Hematopoietic multipotent progenitor cell treated with erythropoietin and hydrocortisone succinate and interleukin-3 and kit ligand, for 8 days (in vitro differentiated cells): ENCODE results near the gene SF3B3.
"Not testable (repeated sequence)": the region's sequence is repeated elsewhere in the genome, so short reads cannot be mapped to it uniquely, and the experiment has no call there.

Experiments used
- DNase-seq: peaks from one replicate; pipeline ENCODE4 v3.0.0-alpha.2; 2015

The SF3B3 gene

DNA sequence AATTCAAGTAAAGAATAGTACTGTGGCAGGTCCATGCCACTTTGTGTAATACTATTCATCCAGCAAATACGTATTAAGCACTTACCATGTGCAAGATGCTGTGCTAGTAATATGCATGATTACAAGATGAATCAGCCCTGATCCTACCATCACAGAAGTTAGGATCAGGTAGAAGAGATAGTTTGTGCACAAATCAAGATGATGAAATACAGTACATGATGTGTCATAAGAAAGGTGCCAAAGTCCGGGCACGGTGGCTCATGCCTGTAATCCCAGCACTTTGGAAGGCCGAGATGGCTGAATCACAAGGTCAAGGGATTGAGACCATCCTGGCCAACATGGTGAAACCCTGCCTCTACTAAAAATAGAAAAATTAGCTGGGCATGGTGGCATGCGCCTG, 11.2 kb upstream of the SF3B3 start:
- no peak for DNase-seq

DNA sequence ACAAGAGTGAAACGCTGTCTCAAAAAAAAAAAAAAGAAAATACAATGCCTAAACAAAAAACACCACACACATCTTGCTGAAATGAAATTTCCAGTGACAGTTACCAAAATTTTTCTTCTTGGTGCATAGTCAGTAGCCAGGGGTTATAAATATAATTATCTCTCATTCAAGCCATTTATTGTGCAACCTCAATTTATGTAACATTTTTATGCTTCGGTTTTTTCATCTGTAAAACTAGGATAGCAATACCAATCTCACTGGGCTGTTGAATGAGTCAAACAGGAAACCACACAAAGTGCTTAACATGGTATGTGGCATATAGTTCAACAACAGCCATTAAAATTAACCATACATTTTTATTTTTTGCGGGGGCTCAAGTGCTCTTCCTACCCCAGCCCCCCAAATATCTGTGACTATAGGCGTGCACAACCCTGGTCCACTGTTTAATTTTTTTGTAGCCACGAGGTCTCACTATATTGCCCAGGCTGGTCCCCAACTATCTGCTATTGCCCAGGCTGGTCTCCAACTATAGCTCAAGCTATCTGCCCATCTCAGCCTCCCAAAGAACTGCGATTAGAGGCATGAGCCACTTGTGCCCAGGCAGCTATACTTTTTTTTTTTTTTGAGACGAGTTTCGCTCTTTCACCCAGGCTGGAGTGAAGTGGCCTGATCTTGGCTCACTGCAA, 2.9 kb upstream of the SF3B3 start:
- DNase-seq = peak; percentile 91

DNA sequence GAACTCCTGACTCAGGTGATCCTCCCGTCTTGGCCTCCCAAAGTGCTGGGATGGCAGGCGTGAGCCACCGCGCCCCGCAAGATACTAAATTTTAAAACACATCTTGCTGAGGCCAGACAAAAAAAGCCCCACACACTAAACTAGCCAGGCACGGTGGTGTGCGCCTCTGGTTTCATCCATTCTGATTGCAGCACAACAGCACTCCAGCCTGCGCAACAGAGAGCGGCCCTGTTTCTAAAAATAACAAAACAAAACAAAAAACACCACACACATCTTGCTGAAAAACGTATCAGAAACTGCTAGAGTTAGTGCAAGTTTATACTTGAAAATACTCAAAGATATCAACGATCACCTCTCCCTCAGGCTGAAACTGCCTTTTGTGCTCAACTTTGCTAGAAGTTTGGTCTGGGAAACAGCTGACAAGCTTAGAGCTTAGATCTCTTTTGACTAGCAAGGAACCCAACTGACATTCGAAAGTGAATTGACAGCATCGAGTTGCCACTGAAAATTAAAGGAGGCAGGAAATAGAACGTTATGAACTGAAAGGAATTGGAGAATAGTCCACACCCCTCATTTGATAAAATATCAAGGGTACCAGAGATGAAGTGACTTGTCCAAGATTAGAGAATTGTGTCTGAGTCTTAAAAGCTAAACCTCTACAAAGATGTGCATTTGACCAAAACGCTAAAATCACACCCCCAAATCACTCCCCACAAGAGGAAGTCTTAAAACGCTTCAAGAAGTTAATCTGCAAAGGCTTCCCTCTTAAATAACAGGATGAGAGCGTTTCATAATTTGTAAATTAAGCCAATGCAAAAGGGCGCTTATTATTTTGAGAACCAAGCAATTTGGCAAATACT, 1.2 kb upstream of the SF3B3 start:
- peak; percentile 34 for DNase-seq

DNA sequence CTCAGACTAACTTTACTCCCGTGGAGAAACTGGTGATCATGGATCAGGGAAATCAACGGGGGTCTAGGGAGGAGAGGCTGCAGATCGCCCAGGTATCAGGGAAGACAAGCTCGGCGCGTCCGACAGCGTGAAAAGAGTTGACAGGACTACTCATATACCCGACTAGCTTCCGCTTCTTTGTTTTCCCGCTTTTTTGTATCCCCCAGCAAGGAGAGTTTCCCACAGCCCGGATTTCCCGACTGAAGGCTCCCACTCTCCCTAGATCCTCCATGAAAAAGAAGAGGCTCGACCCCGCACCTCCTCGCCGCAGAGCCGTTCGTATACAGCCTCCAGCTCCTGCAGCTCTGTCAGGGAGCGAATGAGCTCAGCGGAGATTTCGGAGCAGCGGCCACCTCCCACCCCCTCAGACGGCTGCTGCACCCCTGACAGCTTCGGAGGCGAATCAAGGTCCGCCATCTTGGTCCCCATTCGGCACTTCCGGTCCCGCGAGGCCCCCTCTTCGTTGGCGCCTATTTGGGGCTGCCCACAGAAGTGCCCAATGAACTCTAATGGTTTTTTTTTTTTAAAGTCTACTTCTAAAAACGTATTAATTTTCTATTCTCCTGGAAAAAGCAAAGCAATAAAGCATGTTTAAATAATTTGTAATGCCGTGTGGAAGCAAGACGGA, 407 bp upstream of the SF3B3 start, which contains the start of gene COG4:
Gene COG4, minus strand, starts transcription at position 479 of the 667 bp plus-strand sequence. Its CDS starts 11 bp downstream, at position 468.
- DNase-seq = peak; percentile 91

DNA sequence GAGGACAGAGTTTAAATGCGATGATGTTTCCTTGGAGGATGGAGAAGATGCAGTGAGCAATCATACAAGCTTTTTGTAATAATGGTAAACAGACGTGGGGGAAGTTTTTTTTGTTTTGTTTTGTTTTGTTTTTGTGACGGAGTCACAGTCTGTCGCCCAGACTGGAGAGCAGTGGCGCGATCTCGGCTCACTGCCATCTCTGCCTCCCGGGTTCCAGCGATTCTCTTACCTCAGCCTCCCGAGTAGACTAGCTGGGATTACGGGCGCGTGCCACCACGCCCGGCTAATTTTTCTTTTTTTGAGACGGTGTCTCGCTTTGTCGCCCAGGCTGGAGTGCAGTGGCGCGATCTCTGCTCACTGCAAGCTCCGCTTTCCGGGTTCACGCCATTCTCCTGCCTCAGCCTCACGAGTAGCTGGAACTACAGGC, 796 bp downstream of the SF3B3 start:
- DNase-seq = not testable (repeated sequence)

DNA sequence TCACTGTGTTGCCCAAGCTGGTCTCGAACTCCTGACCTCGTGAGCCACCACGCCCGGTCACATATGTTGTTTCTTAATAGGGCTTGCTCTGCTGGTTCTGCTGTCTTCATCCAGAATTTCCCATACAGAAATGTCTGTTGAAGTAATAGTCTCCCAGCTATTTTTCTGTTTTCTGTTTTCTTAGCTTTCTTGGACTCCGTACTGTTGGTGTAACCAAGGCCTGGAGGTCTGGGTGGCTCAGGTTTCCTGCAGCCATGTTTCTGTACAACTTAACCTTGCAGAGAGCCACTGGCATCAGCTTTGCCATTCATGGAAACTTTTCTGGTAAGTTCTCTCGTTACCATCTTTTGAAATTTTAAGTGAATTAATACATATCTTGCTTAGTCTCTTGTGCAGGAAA, 2.8 kb downstream of the SF3B3 start:
- DNase-seq = no peak

DNA sequence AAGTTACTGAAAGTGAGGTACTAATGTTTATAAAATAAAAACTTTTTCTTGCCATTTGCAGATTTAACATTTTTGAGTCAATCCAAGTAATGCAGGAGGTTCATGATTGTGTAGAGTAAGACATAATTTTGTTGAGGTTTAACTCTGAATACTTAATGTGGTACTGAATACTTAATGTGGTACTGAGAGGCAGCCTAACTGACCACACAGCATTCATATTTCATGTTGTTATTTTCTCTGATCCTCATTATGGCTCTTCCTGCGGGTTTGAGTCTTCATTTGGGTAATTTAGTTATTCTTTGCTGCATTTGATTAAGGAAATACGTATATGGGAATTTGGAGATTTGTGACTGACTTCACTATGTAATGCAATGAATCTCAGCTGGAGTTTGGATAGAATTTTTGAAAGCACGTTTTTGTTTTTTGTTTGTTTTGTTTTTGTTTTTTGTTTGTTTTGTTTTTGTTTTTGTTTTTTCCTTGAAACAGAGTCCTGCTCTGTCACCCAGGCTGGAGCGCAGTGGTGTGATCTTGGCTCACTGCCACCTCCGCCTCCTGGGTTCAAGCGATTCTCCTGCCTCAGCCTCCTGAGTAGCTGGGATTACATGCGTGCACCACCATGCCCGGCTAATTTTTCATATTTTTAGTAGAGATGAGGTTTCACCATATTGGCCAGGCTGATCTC, 3.8 kb downstream of the SF3B3 start:
- no peak for DNase-seq

DNA sequence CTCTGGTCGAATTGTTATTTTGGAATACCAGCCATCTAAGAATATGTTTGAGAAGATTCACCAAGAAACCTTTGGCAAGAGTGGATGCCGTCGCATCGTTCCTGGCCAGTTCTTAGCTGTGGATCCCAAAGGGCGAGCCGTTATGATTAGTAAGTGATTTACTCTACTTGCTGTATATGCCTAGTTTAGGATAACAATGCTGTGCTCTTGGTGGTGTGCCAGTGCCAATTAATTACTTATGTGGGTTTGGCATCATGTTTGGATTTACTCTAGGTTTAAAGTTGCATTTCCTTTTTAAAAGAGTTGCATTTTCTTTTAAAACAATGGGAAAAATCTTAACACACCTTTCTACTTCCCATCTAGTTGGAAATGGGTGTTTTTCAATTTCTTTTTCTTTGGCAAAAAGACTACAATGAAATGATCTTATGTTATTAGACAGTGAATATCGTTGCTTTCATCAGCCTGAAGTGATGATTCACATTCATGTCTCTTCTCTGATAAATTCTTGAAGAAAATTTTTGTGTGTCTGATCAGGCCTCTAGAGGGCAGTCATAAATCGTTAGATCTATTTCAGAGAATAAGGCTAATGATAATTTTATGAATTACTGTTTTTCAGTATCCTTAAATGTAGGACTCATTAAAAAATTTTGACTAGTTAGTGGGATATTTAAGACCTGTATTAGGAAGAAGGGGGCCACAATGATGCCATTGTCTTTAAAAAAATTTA, 5.6 kb downstream of the SF3B3 start:
- peak; percentile 78 for DNase-seq

DNA sequence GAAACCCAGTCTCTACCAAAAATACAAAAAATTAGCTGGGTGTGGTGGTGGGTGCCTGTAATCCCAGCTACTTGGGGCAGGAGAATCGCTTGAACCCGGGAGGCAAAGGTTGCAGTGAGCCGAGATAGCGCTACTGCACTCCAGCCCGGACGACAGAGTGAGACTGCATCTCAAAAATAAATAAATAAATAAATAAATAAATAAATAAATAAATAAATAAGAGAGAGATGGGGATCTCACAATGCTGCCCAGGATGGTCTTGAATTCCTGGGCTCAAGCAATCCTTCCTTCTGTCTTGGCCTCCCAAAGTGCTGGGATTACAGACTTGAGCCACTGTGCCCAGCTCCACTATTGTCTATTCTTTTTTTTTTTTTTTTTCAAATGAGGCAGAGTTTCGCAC, 6.3 kb downstream of the SF3B3 start:
- DNase-seq = not testable (repeated sequence)

DNA sequence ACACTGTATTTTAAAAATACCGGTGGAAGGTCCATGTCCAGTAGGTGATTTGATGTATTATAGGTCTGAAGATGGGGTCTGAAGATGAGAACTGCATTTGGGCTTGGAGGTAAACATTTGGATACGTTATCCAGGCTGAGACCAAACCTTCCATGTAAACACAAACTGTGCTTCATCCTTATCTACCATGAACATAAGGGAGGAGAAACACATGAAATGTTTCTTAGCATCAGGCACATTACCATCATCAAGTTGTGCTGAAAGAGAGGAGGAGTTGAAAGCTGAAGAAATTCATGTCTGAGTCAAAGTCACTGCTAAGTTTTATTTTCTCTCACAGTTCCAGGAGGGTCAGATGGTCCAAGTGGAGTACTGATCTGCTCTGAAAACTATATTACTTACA, 11.4 kb downstream of the SF3B3 start:
- peak; percentile 45 for DNase-seq

DNA sequence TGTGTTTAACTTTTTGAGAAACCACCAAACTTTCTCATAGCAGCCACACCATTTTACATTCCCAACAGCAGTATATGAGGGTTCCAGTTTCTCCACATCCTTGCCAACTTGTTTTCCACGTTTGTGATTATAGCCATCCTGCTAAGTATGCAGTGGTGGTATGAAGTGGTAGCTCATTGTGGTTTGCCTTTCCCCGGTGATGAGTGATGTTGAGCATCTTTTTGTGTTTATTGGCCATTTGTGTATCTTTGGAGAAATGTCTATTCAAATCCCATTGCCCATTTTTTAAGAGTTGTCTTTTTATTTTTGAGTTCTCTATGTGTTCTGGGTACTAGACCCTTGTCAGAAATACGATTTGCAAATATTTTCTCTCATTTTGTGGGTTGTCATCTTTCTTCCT, 17.4 kb downstream of the SF3B3 start:
- DNase-seq = no peak

DNA sequence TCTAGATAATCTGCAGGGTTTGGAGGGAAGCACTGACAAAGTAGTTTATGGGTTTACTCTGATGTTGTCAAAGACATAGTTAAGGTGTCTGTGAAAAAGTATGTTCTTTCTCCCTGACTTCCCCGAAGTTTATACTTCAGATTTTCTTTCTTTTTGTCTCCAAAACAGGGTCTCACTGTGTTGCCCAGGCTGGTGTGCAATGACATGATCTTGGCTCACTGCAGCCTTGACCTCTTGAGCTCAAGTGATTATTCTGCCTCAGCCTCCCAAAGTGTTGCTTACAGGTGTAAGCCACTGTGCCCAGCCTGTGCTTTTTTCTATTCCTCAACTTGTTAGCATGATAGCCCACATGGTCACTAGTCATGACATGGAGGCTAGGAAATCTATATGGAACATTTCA, 20.9 kb downstream of the SF3B3 start:
- DNase-seq = no peak

DNA sequence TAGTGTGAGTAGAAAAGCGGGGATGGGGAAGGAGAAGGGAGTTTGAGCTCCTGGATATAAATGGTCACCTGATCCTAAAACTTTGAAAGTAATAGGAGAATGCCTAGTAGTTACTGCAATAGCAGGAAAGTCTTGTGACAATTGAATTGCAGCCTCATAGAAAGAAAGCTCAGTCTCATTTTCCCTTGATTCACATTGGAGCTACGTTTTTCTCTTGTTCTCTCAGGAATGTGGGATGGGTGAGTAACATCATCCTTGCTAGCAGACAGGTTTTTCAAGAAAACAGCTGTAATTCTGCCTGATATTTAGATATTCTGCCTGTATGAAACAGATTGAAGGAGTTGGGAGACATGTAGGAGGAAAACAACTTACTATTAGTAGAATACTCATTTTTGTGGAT, 25.3 kb downstream of the SF3B3 start:
- no peak for DNase-seq

DNA sequence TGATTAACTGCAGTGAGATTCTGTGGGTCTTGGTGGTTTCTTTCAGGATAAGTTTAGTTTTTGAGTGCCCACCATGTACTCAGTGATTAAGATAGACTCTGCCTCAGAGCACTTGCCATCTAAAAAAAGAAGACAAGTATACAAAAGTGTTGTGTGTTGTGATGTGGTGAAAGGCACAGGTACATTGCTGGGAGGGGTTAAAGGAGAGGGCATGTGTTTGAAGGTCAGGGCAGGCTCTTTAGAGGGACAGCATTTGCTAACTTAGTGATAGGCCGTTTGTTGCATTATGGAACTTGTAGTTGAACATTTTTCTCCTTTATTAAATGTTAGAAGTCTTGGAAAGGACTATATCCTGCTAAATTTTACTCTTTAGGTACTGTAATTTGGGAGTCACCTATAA, 26.5 kb downstream of the SF3B3 start:
- no peak for DNase-seq

DNA sequence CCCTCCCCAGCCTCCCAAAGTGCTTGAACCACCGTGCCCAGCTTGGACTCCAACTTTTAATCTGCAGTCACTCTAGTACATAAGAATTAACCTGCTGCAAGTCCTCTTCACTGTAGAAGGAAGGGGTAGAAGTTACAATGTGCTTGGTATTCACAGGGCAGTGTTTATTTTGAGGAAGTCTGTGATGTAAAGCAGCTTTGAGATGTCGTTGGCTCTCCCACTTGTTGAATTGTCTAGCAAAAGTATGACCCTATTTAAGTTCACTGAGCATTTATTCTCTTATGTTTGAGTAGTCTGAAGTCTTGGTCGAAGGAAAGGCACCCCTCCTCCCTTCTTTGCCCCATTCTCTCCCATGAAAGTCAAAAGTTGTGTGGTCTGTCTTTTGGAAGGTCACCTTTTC, 28.2 kb downstream of the SF3B3 start:
- no peak for DNase-seq

DNA sequence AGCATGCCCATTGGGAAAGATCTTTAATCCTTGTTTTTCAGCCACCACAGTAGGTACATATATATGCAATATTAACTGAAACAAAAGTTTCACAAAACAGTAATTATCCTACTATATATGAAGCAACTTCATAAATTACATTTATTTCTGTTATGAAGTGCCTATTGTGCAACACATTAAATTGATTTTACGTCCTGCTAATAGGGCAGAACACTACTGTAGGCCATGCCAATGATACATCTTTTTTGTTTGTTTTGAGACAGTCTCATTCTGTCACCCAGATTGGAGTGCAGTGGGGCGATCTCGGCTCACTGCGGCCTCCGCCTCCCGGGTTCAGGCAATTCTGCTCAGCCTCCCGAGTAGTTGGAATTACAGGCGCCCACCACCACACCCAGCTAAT, 29.1 kb downstream of the SF3B3 start:
- DNase-seq = no peak

DNA sequence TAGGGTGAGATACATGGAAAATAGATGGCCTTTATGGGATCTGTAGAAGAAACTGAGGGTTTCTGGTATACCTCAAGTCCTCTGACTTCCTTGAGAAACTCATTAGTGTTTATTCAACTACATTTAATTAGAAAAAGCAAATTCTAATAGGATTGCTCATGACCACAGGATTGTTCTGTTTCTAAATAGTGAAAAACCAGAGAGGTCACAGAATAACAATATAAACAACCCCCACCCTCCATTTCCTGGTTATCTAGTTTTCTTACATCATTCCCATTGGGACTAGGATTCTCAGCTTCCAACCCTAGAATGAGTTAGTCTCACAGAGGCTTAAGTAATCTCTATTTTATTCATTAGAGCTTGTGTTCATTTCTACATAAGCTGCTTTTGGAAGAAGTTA, 30.0 kb downstream of the SF3B3 start:
- DNase-seq = no peak

DNA sequence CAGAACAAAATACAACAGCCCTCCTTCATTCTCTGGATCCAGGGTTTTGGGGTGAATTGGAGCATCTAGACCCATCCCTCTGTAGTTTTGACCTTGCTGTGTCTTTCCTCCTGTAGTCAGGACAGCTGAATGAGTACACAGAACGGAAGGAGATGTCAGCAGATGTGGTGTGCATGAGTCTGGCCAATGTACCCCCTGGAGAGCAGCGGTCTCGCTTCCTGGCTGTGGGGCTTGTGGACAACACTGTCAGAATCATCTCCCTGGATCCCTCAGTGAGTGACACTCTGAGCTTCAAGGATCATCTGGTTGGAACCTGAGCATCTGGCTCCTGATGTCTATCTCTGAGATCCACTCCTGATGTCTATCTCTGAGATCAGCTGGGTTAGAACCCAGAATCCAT, 32.4 kb downstream of the SF3B3 start:
- no peak for DNase-seq

DNA sequence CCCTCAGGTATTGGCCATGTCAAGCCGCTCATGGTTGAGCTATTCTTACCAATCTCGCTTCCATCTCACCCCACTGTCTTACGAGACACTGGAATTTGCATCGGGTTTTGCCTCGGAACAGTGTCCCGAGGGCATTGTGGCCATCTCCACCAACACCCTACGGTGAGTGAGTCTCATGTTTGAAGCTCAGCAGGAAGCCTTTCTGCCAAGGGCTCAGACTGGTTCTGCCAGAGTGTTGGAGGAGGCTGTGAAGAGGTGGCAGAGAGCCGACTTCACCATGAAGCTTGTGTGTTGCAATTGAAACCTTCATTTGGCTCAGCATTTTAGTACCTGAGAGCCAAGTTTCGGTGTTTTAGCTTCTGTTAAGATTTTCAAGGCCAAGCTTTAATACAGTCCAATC, 38.0 kb downstream of the SF3B3 start:
- DNase-seq = no peak

DNA sequence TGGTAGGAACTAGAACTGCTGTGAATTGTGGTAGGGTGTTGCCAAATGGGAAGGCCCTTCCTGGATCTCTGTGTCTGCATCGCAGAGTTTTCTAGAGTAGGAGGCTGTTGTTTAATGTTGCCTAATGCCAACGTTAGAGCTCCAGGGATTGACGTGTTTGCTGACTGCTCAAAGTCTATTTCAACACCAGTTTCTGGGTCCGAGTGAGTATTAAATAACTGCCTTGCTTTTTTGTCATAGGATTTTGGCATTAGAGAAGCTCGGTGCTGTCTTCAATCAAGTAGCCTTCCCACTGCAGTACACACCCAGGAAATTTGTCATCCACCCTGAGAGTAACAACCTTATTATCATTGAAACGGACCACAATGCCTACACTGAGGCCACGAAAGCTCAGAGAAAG, 40.0 kb downstream of the SF3B3 start:
- DNase-seq = no peak

DNA sequence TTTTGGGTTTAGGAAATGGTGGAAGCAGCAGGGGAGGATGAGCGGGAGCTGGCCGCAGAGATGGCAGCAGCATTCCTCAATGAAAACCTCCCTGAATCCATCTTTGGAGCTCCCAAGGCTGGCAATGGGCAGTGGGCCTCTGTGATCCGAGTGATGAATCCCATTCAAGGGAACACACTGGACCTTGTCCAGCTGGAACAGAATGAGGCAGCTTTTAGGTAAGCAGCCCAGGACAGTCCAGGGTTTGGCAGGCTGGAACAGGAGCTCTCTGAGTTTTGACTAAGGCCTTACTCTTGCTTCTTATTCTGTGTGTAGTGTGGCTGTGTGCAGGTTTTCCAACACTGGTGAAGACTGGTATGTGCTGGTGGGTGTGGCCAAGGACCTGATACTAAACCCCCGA, 41.4 kb downstream of the SF3B3 start:
- no peak for DNase-seq

DNA sequence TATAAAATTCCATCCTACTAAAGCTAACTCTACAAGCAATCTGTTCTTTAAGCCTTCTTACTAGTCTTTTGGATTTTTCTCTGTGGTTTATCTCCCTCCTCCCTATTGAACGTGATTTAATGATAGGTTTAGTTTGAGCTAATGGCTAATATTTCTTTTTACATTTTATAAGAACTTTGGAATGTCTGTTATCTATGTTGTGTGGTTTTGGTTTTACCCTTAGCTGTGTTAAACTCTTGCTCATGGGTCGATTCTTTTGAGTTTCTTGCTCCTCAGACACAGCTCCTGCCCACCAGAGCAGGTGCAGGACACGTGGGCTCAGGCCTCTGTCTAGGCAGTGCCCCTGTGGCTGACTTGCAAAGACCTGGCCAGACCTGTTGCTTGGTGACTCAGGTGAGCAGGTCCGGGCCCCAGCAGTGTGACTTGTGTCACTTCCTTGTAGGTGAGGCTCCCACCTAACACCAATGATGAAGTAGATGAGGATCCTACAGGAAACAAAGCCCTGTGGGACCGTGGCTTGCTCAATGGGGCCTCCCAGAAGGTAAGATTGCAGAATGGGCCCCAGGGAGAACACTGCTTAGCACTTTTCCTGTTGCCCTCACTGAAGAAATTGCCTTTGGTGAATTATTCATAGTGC, 45.1 kb downstream of the SF3B3 start:
- no peak for DNase-seq
